Endodermal cell (in vitro differentiated cells): Measurements from ENCODE around the gene EEA1. TPM values are rescaled to one million over a fixed set of nuclear protein-coding genes. Genes with fewer than 3 reads are reported as not detected.

Experiments
- DNase-seq: peaks from one replicate; pipeline ENCODE4 v3.0.0-alpha.2; 2017
- H3K27ac ChIP-seq: 2 replicates; pipeline ENCODE4 v1.5.1; 2013; ENCODE audit warnings: mild to moderate bottlenecking, low read depth, low read length, moderate library complexity
- H3K27me3 ChIP-seq: 2 replicates; pipeline ENCODE4 v1.6.1; 2013; ENCODE audit warnings: mild to moderate bottlenecking, low read length, moderate library complexity; ENCODE audit not compliant: insufficient read depth, control insufficient read depth, poor library complexity, severe bottlenecking
- H3K36me3 ChIP-seq: 2 replicates; pipeline ENCODE4 v1.7.0; 2013; ENCODE audit warnings: mild to moderate bottlenecking, low read length, moderate library complexity; ENCODE audit not compliant: control insufficient read depth, insufficient read depth
- H3K4me1 ChIP-seq: one replicate; pipeline ENCODE4 v1.7.0; 2013; ENCODE audit warnings: low read length; ENCODE audit not compliant: control insufficient read depth, insufficient read depth
- H3K4me3 ChIP-seq: 2 replicates; pipeline ENCODE4 v1.5.1; 2013; ENCODE audit warnings: mild to moderate bottlenecking, low read length, moderate library complexity
- H3K9ac ChIP-seq: 2 replicates; pipeline ENCODE4 v1.6.1; 2013; ENCODE audit warnings: mild to moderate bottlenecking, low read length, moderate library complexity; ENCODE audit not compliant: poor library complexity, severe bottlenecking; ENCODE audit errors: extremely low read depth
- H3K9me3 ChIP-seq: 2 replicates; pipeline ENCODE4 v1.6.1; 2013; ENCODE audit warnings: mild to moderate bottlenecking, low read length, moderate library complexity; ENCODE audit not compliant: control insufficient read depth
- H3K27ac Mint-ChIP-seq: 2 replicates; pipeline ENCODE4 v1.8.0; 2020; ENCODE audit warnings: mixed read lengths
- H3K27me3 Mint-ChIP-seq: 2 replicates; pipeline ENCODE4 v1.8.0; 2021; ENCODE audit warnings: mild to moderate bottlenecking, mixed read lengths; ENCODE audit not compliant: insufficient read depth
- H3K36me3 Mint-ChIP-seq: 2 replicates; pipeline ENCODE4 v1.8.0; 2020; ENCODE audit warnings: low read depth, mixed read lengths
- H3K4me1 Mint-ChIP-seq: 2 replicates; pipeline ENCODE4 v1.8.0; 2020; ENCODE audit warnings: mixed read lengths
- H3K4me3 Mint-ChIP-seq: 2 replicates; pipeline ENCODE4 v1.8.0; 2020; ENCODE audit warnings: mild to moderate bottlenecking, moderate library complexity, mixed read lengths
- H3K9me3 Mint-ChIP-seq: 2 replicates; pipeline ENCODE4 v1.8.0; 2020; ENCODE audit warnings: mild to moderate bottlenecking, mixed read lengths
- WGBS, 2 experiments: methylation state at CpG; one replicate each; pipeline versions ENCODE4 v1.1.5 to v1.1.7; 2013; ENCODE audit warnings: missing lambda C conversion rate in 2 of 2, mixed read lengths in 1 of 2; ENCODE audit not compliant: insufficient coverage in 1 of 2, insufficient read length in 1 of 2; 5-methylcytosine and 5-hydroxymethylcytosine counted together
- total RNA-seq, 2 donors: library from RNA; stranded (reverse); fragmentation: NEBNext Ultra II Directional in 1 of 2; extraction: Animal tissue kit (Norgen Biotek cat#: 25700) in 1 of 2; gene quantifications; 2 replicates in 1 of 2; 3 replicates in 1 of 2; pipeline ENCODE4 v1.2.1, GENCODE V29; 2021
- TF ChIP-seq, protein P1 (sequence below): fragments of 200-600 bp; sonication (generic); conservative IDR thresholded peaks from 2 replicates; pipeline ENCODE4 v1.5.0; 2021; ENCODE audit warnings: antibody characterized with exemption, mild to moderate bottlenecking

Gene EEA1
- total RNA-seq, 2 donors from 2014 or later, result 28.2 to 32.5 TPM

DNA sequence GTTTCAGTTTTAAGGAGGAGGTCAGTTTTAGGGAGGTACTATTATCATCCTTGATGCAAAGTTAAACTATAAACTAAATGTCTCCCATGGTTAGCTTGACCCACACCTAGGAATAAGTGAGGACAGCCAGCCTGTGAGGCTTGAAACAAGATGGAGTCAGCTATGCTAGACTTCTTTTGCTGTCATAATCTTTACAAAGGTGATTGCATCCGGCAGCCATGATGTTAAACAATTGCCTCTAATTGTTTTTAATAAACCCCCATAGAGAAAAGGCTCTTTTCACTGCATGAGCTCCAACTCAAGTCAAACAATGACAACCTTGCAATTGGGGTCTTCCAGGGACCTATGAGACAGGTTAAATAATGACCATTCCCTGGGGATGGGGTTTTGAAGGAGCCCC is 45.7 kb upstream of the EEA1 start:
- peaks cover 29% of the 10 kb centered on the region for H3K9me3 Mint-ChIP-seq
- no peaks in the 10 kb centered on the region for H3K36me3 ChIP-seq
- H3K4me3 ChIP-seq, result no peak overlapping the region
- TF ChIP-seq, protein P1, sequence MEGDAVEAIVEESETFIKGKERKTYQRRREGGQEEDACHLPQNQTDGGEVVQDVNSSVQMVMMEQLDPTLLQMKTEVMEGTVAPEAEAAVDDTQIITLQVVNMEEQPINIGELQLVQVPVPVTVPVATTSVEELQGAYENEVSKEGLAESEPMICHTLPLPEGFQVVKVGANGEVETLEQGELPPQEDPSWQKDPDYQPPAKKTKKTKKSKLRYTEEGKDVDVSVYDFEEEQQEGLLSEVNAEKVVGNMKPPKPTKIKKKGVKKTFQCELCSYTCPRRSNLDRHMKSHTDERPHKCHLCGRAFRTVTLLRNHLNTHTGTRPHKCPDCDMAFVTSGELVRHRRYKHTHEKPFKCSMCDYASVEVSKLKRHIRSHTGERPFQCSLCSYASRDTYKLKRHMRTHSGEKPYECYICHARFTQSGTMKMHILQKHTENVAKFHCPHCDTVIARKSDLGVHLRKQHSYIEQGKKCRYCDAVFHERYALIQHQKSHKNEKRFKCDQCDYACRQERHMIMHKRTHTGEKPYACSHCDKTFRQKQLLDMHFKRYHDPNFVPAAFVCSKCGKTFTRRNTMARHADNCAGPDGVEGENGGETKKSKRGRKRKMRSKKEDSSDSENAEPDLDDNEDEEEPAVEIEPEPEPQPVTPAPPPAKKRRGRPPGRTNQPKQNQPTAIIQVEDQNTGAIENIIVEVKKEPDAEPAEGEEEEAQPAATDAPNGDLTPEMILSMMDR, result no peak
- H3K36me3 Mint-ChIP-seq, result no peaks in the 10 kb centered on the region
- no peak overlapping the region for H3K4me3 Mint-ChIP-seq
- no peaks in the 10 kb centered on the region for H3K4me1 ChIP-seq
- DNase-seq, result no peak
- H3K9me3 ChIP-seq, result peaks cover 26% of the 10 kb centered on the region
- WGBS, 2 experiments, result 89 to 100% methylated on average over 1 of the region's 1 CpG
- peaks cover 5% of the 10 kb centered on the region for H3K4me1 Mint-ChIP-seq
- H3K9ac ChIP-seq, result no peak overlapping the region
- H3K27me3 ChIP-seq, result no peaks in the 10 kb centered on the region
- no peak overlapping the region for H3K27ac ChIP-seq
- H3K27me3 Mint-ChIP-seq, result no peaks in the 10 kb centered on the region
- H3K27ac Mint-ChIP-seq, result no peak overlapping the region

DNA sequence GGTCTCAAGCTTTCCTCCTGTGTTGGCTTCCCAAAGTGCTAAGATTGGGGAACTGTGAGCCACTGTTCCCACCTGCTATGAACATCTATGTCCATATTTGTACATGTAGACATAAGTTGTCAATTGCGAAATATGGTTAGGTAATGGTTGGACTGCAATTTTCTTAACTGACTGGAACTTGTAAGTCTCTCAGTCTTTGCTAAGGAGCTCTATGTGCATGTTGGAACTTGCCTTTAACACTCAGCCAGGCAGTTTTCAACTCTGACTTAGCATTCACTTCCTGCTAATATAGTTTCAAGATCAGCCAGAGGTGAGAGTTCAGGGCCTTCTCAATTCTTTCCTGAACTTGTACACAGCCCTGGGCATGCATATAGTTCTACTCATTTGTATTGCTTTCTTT is 44.5 kb upstream of the EEA1 start:
- Mint-ChIP-seq H3K36me3 (no peaks in the 10 kb centered on the region), H3K4me3 (no peak overlapping the region), H3K4me1 (no peaks in the 10 kb centered on the region), H3K27ac (no peak overlapping the region), H3K27me3 (no peaks in the 10 kb centered on the region), H3K9me3 (peaks cover 29% of the 10 kb centered on the region)
- WGBS, 2 experiments, result 84% methylated on average over 1 of the region's 1 CpG; no CpG with 5 or more reads in 1 of the 2 experiments
- H3K4me3 ChIP-seq, result no peak overlapping the region
- H3K27me3 ChIP-seq, result no peaks in the 10 kb centered on the region
- no peak overlapping the region for H3K9ac ChIP-seq
- no peaks in the 10 kb centered on the region for H3K4me1 ChIP-seq
- peaks cover 26% of the 10 kb centered on the region for H3K9me3 ChIP-seq
- TF ChIP-seq, protein P1, result no peak
- H3K27ac ChIP-seq, result no peak overlapping the region
- H3K36me3 ChIP-seq, result no peaks in the 10 kb centered on the region
- DNase-seq, result no peak

DNA sequence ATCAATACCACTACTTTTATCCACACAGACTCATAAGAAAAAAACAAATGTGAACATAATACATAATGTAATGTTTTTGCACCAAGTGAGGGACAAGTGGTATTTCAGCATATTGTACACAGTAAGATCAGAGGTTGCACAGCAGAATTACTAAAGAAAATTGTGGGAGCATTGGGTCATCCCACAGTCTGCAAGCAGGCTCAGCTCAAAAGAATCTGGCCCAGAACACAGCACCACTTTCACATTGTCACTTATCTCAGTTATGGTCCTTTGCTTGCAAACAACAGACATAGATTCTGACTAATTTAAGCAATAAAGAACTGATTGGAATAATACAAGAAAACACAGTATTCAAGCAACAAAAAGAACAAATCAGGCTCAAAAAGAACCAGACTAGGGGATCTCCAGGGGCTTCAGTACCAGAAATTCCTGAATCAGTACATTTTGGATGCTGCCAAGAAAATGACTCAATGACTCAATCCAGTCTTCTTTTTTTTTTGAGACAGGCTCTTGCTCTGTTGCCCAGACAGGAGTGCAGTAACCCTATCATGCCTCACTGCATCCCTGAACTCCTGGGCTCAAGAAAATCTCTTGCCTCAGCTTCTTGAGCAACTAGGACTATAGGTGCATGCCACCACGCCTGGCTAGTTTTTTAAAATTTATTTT is 42.9 kb upstream of the EEA1 start:
- H3K9me3 ChIP-seq, result peaks cover 26% of the 10 kb centered on the region
- no peak overlapping the region for H3K4me3 ChIP-seq
- DNase-seq, result no peak
- no peaks in the 10 kb centered on the region for H3K4me1 ChIP-seq
- 96 to 100% methylated on average over 1 of the region's 1 CpG for WGBS, 2 experiments
- H3K27ac Mint-ChIP-seq, result no peak overlapping the region
- H3K9me3 Mint-ChIP-seq, result peaks cover 29% of the 10 kb centered on the region
- H3K36me3 Mint-ChIP-seq, result no peaks in the 10 kb centered on the region
- no peak overlapping the region for H3K4me3 Mint-ChIP-seq
- H3K4me1 Mint-ChIP-seq, result no peaks in the 10 kb centered on the region
- no peaks in the 10 kb centered on the region for H3K27me3 Mint-ChIP-seq
- TF ChIP-seq, protein P1, result no peak
- H3K9ac ChIP-seq, result no peak overlapping the region
- H3K36me3 ChIP-seq, result no peaks in the 10 kb centered on the region
- no peaks in the 10 kb centered on the region for H3K27me3 ChIP-seq
- H3K27ac ChIP-seq, result no peak overlapping the region
